HEK293 (cell line): ENCODE measurements around the gene ERMARD.
A peak's percentile ranks its signal among the peaks of the same experiment; 100 is the strongest.

ENCODE experiments used
- CTCF ChIA-PET: fragments of 350-600 bp; formaldehyde crosslinking; extraction: SDS; loops from one replicate; lab custom pipeline; 2021; ENCODE audit warnings: antibody characterized with exemption; lab: Yijun Ruan, JAX
- POLR2A ChIA-PET: fragments of 300-600 bp; formaldehyde crosslinking; extraction: SDS; loops from one replicate; lab custom pipeline; 2020; ENCODE audit warnings: antibody characterized with exemption, inconsistent platforms; lab: Yijun Ruan, JAX
- H3K27ac ChIP-seq: fragments of 200-500 bp; sonication (Bioruptor generic); 2 replicates; pipeline ENCODE4 v1.5.1; 2014; ENCODE audit warnings: low read depth, low read length, control low read depth, inconsistent platforms; ENCODE audit errors: extremely low read depth
- H3K36me3 ChIP-seq, 2 experiments: fragments of 200-500 bp in 1 of 2; sonication (Bioruptor generic) in 1 of 2; 1 replicate in 1 of 2; 2 replicates in 1 of 2; pipeline ENCODE4 v1.5.1; 2014 to 2017; ENCODE audit warnings: inconsistent platforms in 2 of 2, low read length in 2 of 2; ENCODE audit not compliant: control insufficient read depth in 2 of 2, insufficient read depth in 1 of 2
- H3K4me1 ChIP-seq: fragments of 200-500 bp; sonication (Bioruptor generic); 2 replicates; pipeline ENCODE4 v1.5.1; 2014; ENCODE audit warnings: mild to moderate bottlenecking, low read length, inconsistent platforms; ENCODE audit not compliant: control insufficient read depth, insufficient read depth
- H3K4me3 ChIP-seq: 2 replicates; pipeline ENCODE4 v1.5.1; 2011; ENCODE audit warnings: low read depth, mild to moderate bottlenecking, control low read depth, low read length, moderate library complexity
- H3K9me3 ChIP-seq: fragments of 200-500 bp; sonication (Bioruptor generic); 2 replicates; pipeline ENCODE4 v1.5.1; 2014; ENCODE audit warnings: low read depth, low read length, inconsistent platforms; ENCODE audit not compliant: control insufficient read depth, insufficient read depth
- EGR2 ChIP-seq: fragments of 450-650 bp; formaldehyde crosslinking; IDR thresholded peaks from 2 replicates; pipeline ENCODE4 v1.5.1; 2016; ENCODE audit warnings: low read depth, missing biosample characterization, missing genetic modification characterization
- GLIS2 ChIP-seq: fragments of 450-650 bp; formaldehyde crosslinking; IDR thresholded peaks from 2 replicates; pipeline ENCODE4 v1.5.1; 2016; ENCODE audit warnings: missing biosample characterization, missing genetic modification characterization
- HOXA7 ChIP-seq: sonication (generic); formaldehyde crosslinking; IDR thresholded peaks from 2 replicates; pipeline ENCODE4 v1.8.1; 2022; ENCODE audit warnings: missing genetic modification reagents, borderline replicate concordance
- KLF10 ChIP-seq: fragments of 450-650 bp; IDR thresholded peaks from 2 replicates; pipeline ENCODE4 v1.5.1; 2018; ENCODE audit warnings: missing biosample characterization, mild to moderate bottlenecking, missing genetic modification characterization
- KLF16 ChIP-seq: fragments of 450-650 bp; formaldehyde crosslinking; IDR thresholded peaks from 2 replicates; pipeline ENCODE4 v1.5.1; 2017; ENCODE audit warnings: missing biosample characterization, missing genetic modification characterization
- KLF8 ChIP-seq: fragments of 450-650 bp; formaldehyde crosslinking; IDR thresholded peaks from 2 replicates; pipeline ENCODE4 v1.5.1; 2016; ENCODE audit warnings: missing biosample characterization, missing genetic modification characterization
- MEIS1 ChIP-seq: sonication (generic); formaldehyde crosslinking; IDR thresholded peaks from 2 replicates; pipeline ENCODE4 v1.8.1; 2022; ENCODE audit warnings: missing genetic modification reagents, mild to moderate bottlenecking, borderline replicate concordance
- SCRT1 ChIP-seq: fragments of 450-650 bp; formaldehyde crosslinking; IDR thresholded peaks from 2 replicates; pipeline ENCODE4 v1.5.1; 2016; ENCODE audit warnings: missing biosample characterization, missing genetic modification characterization, borderline replicate concordance
- SCRT2 ChIP-seq: fragments of 450-650 bp; formaldehyde crosslinking; IDR thresholded peaks from 2 replicates; pipeline ENCODE4 v1.5.1; 2016; ENCODE audit warnings: missing biosample characterization, missing genetic modification characterization
- SP2 ChIP-seq: fragments of 450-650 bp; formaldehyde crosslinking; IDR thresholded peaks from 2 replicates; pipeline ENCODE4 v1.5.1; 2016; ENCODE audit warnings: missing biosample characterization, missing genetic modification characterization
- SP3 ChIP-seq: fragments of 450-650 bp; formaldehyde crosslinking; IDR thresholded peaks from 2 replicates; pipeline ENCODE4 v1.5.1; 2016; ENCODE audit warnings: missing biosample characterization, missing genetic modification characterization
- ZBTB20 ChIP-seq: fragments of 450-650 bp; formaldehyde crosslinking; IDR thresholded peaks from 2 replicates; pipeline ENCODE4 v1.5.1; 2016; ENCODE audit warnings: missing biosample characterization, missing genetic modification characterization
- ZBTB8A ChIP-seq: fragments of 450-650 bp; formaldehyde crosslinking; IDR thresholded peaks from 2 replicates; pipeline ENCODE4 v1.5.1; 2016; ENCODE audit warnings: missing biosample characterization, missing genetic modification characterization
- ZFHX2 ChIP-seq: fragments of 450-650 bp; formaldehyde crosslinking; conservative IDR thresholded peaks from 2 replicates; pipeline ENCODE4 v1.5.1; 2016; ENCODE audit warnings: missing biosample characterization, missing genetic modification characterization
- ZFP37 ChIP-seq: fragments of 450-650 bp; formaldehyde crosslinking; IDR thresholded peaks from 2 replicates; pipeline ENCODE4 v1.5.1; 2016; ENCODE audit warnings: missing biosample characterization, missing genetic modification characterization
- ZNF2 ChIP-seq: fragments of 450-650 bp; formaldehyde crosslinking; IDR thresholded peaks from 2 replicates; pipeline ENCODE4 v1.5.1; 2016; ENCODE audit warnings: missing biosample characterization, missing genetic modification characterization
- ZNF266 ChIP-seq: fragments of 450-650 bp; formaldehyde crosslinking; IDR thresholded peaks from 2 replicates; pipeline ENCODE4 v1.5.1; 2016; ENCODE audit warnings: missing biosample characterization, missing genetic modification characterization, low read depth
- ZNF335 ChIP-seq: fragments of 450-650 bp; formaldehyde crosslinking; conservative IDR thresholded peaks from 2 replicates; pipeline ENCODE4 v1.5.1; 2016; ENCODE audit warnings: missing biosample characterization, missing genetic modification characterization
- ZNF561 ChIP-seq: fragments of 450-650 bp; IDR thresholded peaks from 2 replicates; pipeline ENCODE4 v1.5.1; 2018; ENCODE audit warnings: missing biosample characterization, missing genetic modification characterization, borderline replicate concordance
- ZNF596 ChIP-seq: fragments of 450-650 bp; IDR thresholded peaks from 2 replicates; pipeline ENCODE4 v1.5.0; 2018; ENCODE audit warnings: missing biosample characterization, mild to moderate bottlenecking, missing genetic modification characterization, moderate library complexity
- ZNF654 ChIP-seq: fragments of 450-650 bp; formaldehyde crosslinking; IDR thresholded peaks from 2 replicates; pipeline ENCODE4 v1.5.1; 2016; ENCODE audit warnings: low read depth, missing biosample characterization, missing genetic modification characterization
- ZNF660 ChIP-seq: fragments of 450-650 bp; IDR thresholded peaks from 2 replicates; pipeline ENCODE4 v1.5.1; 2018; ENCODE audit warnings: missing biosample characterization, mild to moderate bottlenecking, missing genetic modification characterization
- ZNF664 ChIP-seq: fragments of 450-650 bp; formaldehyde crosslinking; IDR thresholded peaks from 2 replicates; pipeline ENCODE4 v1.5.1; 2016; ENCODE audit warnings: missing biosample characterization, missing genetic modification characterization
- TF ChIP-seq, protein P1 (sequence below): fragments of 450-650 bp; formaldehyde crosslinking; optimal IDR thresholded peaks from 2 replicates; pipeline ENCODE3; 2016; ENCODE audit warnings: missing biosample characterization, mild to moderate bottlenecking, missing genetic modification characterization
- TF ChIP-seq, protein P2 (sequence below): sonication (generic); formaldehyde crosslinking; IDR thresholded peaks from 2 replicates; pipeline ENCODE4 v1.8.1; 2022; ENCODE audit warnings: mild to moderate bottlenecking, moderate library complexity, missing genetic modification reagents
- TF ChIP-seq, protein P3 (sequence below): fragments of 450-650 bp; IDR thresholded peaks from 2 replicates; pipeline ENCODE4 v1.5.1; 2018; ENCODE audit warnings: missing biosample characterization, missing genetic modification characterization
- TF ChIP-seq, protein P4 (sequence below): fragments of 450-650 bp; formaldehyde crosslinking; IDR thresholded peaks from 2 replicates; pipeline ENCODE4 v1.5.1; 2016; ENCODE audit warnings: missing biosample characterization, missing genetic modification characterization
- TF ChIP-seq, protein P5 (sequence below): fragments of 450-650 bp; formaldehyde crosslinking; conservative IDR thresholded peaks from 2 replicates; pipeline ENCODE4 v1.5.1; 2016; ENCODE audit warnings: low read depth, missing biosample characterization, missing genetic modification characterization

Gene ERMARD

DNA sequence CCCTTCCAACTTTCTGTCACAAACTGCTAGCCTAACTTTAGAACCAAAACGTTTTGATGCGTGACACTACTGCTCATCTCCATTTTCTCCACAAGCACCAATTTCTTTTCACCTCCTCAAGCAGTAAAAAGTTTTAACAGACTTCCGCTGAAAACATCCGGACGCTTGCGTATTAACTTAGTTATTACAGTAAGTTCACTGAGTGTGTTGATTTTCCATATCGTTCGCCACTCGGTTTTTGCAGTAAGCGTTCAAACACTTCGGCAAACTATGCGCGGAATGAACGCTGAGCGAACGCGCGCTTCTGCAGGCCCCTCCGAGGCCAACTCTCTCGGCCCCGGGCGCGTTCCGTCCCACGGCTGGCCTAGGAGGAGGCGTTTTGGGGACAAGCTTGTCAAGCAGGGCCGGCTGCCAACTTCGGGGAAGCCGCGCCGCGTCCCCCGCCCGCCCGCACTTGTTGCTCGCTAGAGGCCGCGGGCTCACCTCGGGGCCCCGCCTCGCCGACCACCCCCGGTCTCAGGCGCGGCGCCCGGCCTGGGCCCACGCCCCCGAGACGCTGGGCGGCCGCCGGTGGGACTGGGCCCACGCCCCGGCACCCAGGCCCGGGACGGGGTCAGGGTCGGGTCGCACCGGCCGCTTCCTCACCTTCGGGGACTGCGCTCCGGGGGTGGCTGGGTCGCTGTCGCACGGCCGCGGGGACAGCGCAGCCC lies 28.1 kb upstream of the ERMARD start:
- POLR2A ChIA-PET: interaction anchor here (2.3 to 3.2 kb wide), 3 partner anchors 18 to 27 kb away, joined by 8 to 33 read pairs (median 21); partner anchors contain the start of genes C6orf120, DYNLT2, ERMARD and WDR27
- Histone ChIP-seq H3K36me3 (peaks cover 2 to 4% of the 10 kb centered on the region in 2 experiments), H3K27ac (peak overlapping the region; percentile 90), H3K4me3 (peak overlapping the region; percentile 89)
- CTCF ChIA-PET: interaction anchor here (1.5 to 2.6 kb wide), 2 partner anchors 14 to 25 kb away, joined by 5 to 21 read pairs; no protein-coding TSS in a partner anchor
- TF ChIP-seq, protein P1, sequence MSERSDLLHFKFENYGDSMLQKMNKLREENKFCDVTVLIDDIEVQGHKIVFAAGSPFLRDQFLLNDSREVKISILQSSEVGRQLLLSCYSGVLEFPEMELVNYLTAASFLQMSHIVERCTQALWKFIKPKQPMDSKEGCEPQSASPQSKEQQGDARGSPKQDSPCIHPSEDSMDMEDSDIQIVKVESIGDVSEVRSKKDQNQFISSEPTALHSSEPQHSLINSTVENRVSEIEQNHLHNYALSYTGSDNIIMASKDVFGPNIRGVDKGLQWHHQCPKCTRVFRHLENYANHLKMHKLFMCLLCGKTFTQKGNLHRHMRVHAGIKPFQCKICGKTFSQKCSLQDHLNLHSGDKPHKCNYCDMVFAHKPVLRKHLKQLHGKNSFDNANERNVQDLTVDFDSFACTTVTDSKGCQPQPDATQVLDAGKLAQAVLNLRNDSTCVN (tag by site-specific recombination): peak; percentile 88
- TF ChIP-seq ZNF660 (tag by site-specific recombination) (0 out of 2 replicates have a peak, but pooled peaks have one; percentile 41), SCRT1 (tag by site-specific recombination) (peak; percentile 46; the same call in 1 of the 2 replicates), EGR2 (peak; percentile 78), KLF16 (tag by site-specific recombination) (0 out of 2 replicates have a peak, but pooled peaks have one; percentile 31), ZNF561 (tag by site-specific recombination) (peak; percentile 25; the same call in 1 of the 2 replicates), ZFHX2 (tag by site-specific recombination) (peak; percentile 82), ZNF2 (tag by site-specific recombination) (peak; percentile 43; the same call in 1 of the 2 replicates), ZBTB8A (tag by site-specific recombination) (peak; percentile 75), ZNF664 (tag by site-specific recombination) (peak; percentile 64; the same call in 1 of the 2 replicates), SP3 (peak; percentile 33; the same call in 1 of the 2 replicates), ZNF596 (peak; percentile 15; the same call in 1 of the 2 replicates), ZNF654 (tag by site-specific recombination) (no peak), GLIS2 (peak; percentile 54; the same call in 1 of the 2 replicates), KLF8 (tag by site-specific recombination) (peak; percentile 48; the same call in 1 of the 2 replicates), ZBTB20 (peak; percentile 68; the same call in 1 of the 2 replicates), MEIS1 (CRISPR knock-in tag) (no peak), ZNF266 (tag by site-specific recombination) (no peak), SP2 (peak; percentile 42), ZFP37 (no peak), HOXA7 (CRISPR knock-in tag) (no peak), ZNF335 (peak; percentile 79), KLF10 (peak; percentile 59; the same call in 1 of the 2 replicates), SCRT2 (tag by site-specific recombination) (peak; percentile 93)
- TF ChIP-seq, protein P2, sequence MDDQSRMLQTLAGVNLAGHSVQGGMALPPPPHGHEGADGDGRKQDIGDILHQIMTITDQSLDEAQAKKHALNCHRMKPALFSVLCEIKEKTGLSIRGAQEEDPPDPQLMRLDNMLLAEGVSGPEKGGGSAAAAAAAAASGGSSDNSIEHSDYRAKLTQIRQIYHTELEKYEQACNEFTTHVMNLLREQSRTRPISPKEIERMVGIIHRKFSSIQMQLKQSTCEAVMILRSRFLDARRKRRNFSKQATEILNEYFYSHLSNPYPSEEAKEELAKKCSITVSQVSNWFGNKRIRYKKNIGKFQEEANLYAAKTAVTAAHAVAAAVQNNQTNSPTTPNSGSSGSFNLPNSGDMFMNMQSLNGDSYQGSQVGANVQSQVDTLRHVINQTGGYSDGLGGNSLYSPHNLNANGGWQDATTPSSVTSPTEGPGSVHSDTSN (CRISPR knock-in tag): peak; percentile 37; the same call in 1 of the 2 replicates
- TF ChIP-seq, protein P3, sequence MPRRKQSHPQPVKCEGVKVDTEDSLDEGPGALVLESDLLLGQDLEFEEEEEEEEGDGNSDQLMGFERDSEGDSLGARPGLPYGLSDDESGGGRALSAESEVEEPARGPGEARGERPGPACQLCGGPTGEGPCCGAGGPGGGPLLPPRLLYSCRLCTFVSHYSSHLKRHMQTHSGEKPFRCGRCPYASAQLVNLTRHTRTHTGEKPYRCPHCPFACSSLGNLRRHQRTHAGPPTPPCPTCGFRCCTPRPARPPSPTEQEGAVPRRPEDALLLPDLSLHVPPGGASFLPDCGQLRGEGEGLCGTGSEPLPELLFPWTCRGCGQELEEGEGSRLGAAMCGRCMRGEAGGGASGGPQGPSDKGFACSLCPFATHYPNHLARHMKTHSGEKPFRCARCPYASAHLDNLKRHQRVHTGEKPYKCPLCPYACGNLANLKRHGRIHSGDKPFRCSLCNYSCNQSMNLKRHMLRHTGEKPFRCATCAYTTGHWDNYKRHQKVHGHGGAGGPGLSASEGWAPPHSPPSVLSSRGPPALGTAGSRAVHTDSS (tag by site-specific recombination): no peak
- TF ChIP-seq, protein P4, sequence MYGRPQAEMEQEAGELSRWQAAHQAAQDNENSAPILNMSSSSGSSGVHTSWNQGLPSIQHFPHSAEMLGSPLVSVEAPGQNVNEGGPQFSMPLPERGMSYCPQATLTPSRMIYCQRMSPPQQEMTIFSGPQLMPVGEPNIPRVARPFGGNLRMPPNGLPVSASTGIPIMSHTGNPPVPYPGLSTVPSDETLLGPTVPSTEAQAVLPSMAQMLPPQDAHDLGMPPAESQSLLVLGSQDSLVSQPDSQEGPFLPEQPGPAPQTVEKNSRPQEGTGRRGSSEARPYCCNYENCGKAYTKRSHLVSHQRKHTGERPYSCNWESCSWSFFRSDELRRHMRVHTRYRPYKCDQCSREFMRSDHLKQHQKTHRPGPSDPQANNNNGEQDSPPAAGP (tag by site-specific recombination): 0 out of 2 replicates have a peak, but pooled peaks have one; percentile 17
- TF ChIP-seq, protein P5, sequence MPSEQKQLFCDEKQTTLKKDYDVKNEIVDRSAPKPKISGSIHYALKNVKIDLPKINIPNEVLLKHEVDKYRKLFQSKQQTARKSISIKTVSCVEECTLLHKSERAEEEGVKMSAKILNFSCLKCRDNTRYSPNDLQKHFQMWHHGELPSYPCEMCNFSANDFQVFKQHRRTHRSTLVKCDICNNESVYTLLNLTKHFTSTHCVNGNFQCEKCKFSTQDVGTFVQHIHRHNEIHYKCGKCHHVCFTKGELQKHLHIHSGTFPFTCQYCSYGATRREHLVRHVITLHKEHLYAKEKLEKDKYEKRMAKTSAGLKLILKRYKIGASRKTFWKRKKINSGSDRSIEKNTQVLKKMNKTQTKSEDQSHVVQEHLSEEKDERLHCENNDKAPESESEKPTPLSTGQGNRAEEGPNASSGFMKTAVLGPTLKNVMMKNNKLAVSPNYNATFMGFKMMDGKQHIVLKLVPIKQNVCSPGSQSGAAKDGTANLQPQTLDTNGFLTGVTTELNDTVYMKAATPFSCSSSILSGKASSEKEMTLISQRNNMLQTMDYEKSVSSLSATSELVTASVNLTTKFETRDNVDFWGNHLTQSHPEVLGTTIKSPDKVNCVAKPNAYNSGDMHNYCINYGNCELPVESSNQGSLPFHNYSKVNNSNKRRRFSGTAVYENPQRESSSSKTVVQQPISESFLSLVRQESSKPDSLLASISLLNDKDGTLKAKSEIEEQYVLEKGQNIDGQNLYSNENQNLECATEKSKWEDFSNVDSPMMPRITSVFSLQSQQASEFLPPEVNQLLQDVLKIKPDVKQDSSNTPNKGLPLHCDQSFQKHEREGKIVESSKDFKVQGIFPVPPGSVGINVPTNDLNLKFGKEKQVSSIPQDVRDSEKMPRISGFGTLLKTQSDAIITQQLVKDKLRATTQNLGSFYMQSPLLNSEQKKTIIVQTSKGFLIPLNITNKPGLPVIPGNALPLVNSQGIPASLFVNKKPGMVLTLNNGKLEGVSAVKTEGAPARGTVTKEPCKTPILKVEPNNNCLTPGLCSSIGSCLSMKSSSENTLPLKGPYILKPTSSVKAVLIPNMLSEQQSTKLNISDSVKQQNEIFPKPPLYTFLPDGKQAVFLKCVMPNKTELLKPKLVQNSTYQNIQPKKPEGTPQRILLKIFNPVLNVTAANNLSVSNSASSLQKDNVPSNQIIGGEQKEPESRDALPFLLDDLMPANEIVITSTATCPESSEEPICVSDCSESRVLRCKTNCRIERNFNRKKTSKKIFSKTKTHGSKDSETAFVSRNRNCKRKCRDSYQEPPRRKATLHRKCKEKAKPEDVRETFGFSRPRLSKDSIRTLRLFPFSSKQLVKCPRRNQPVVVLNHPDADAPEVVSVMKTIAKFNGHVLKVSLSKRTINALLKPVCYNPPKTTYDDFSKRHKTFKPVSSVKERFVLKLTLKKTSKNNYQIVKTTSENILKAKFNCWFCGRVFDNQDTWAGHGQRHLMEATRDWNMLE (tag by site-specific recombination): no peak
- TF ChIP-seq, all 188 proteins: peak for 21
- no peaks in the 10 kb centered on the region for H3K9me3 ChIP-seq
- H3K4me1 ChIP-seq: 0 out of 2 replicates have a peak, but pooled peaks cover 4% of the 10 kb centered on the region
